GM23338 (cell line): Measurements from ENCODE around the gene ALDH1B1. TPM values are rescaled to one million over a fixed set of nuclear protein-coding genes. Genes with fewer than 3 reads are reported as not detected.
"Not testable (repeated sequence)": the region's sequence is repeated elsewhere in the genome, so short reads cannot be mapped to it uniquely, and the experiment has no call there.

Source experiments
- ATAC-seq: fragments of 200-7000 bp; cut with Tn5 transposase; 3 replicates; pipeline ENCODE4 v1.9.1; 2020
- DNase-seq: peaks from one replicate; pipeline ENCODE4 v3.0.0-alpha.2; 2015; ENCODE audit warnings: low spot score
- H2AFZ ChIP-seq: fragments of 200-600 bp; sonication (generic); 2 replicates; pipeline ENCODE4 v1.8.0; 2016; ENCODE audit warnings: antibody characterized with exemption, mild to moderate bottlenecking, moderate library complexity
- H3F3A ChIP-seq: fragments of 200-600 bp; sonication (generic); replicated peaks from 2 replicates; pipeline ENCODE4 v1.8.0; 2017; ENCODE audit warnings: antibody characterized with exemption, mixed run types, low read depth
- H3K27ac ChIP-seq: fragments of 200-600 bp; sonication (generic); 2 replicates; pipeline ENCODE4 v1.6.1; 2016; ENCODE audit warnings: low read depth
- H3K27me3 ChIP-seq: fragments of 200-600 bp; sonication (generic); 2 replicates; pipeline ENCODE4 v1.8.0; 2016; ENCODE audit warnings: mild to moderate bottlenecking, mixed run types, moderate library complexity; ENCODE audit not compliant: insufficient read depth
- H3K36me3 ChIP-seq: fragments of 200-600 bp; sonication (generic); 2 replicates; pipeline ENCODE4 v1.8.0; 2016; ENCODE audit warnings: mild to moderate bottlenecking; ENCODE audit not compliant: insufficient read depth
- H3K4me1 ChIP-seq: fragments of 200-600 bp; sonication (generic); 2 replicates; pipeline ENCODE4 v1.8.0; 2016; ENCODE audit warnings: mild to moderate bottlenecking, moderate library complexity; ENCODE audit not compliant: insufficient read depth
- H3K4me2 ChIP-seq: fragments of 200-600 bp; sonication (generic); 2 replicates; pipeline ENCODE4 v1.7.1; 2017; ENCODE audit warnings: mixed run types
- H3K4me3 ChIP-seq: fragments of 200-600 bp; sonication (generic); 2 replicates; pipeline ENCODE4 v1.6.1; 2016; ENCODE audit warnings: mixed run types
- H3K79me2 ChIP-seq: fragments of 200-600 bp; sonication (generic); replicated peaks from 2 replicates; pipeline ENCODE4 v1.8.0; 2017; ENCODE audit warnings: mild to moderate bottlenecking; ENCODE audit not compliant: insufficient read depth
- H3K9me2 ChIP-seq: fragments of 200-600 bp; sonication (generic); 2 replicates; pipeline ENCODE4 v1.8.0; 2017; ENCODE audit not compliant: insufficient read depth
- H4K20me1 ChIP-seq: fragments of 200-600 bp; sonication (generic); replicated peaks from 2 replicates; pipeline ENCODE4 v1.8.0; 2017; ENCODE audit warnings: mild to moderate bottlenecking; ENCODE audit not compliant: insufficient read depth
- H3K27ac Mint-ChIP-seq: 2 replicates; pipeline ENCODE4 v1.8.0; 2020; ENCODE audit warnings: inconsistent platforms, mild to moderate bottlenecking, moderate library complexity, mixed read lengths
- H3K27me3 Mint-ChIP-seq: 3 replicates; pipeline ENCODE4 v1.8.0; 2022; ENCODE audit warnings: low read depth, mild to moderate bottlenecking, moderate library complexity, mixed read lengths, inconsistent platforms; ENCODE audit not compliant: insufficient read depth, poor library complexity
- H3K36me3 Mint-ChIP-seq: 3 replicates; pipeline ENCODE4 v1.8.0; 2021; ENCODE audit warnings: low read depth, mild to moderate bottlenecking, inconsistent platforms, moderate library complexity, mixed read lengths
- H3K4me1 Mint-ChIP-seq: 3 replicates; pipeline ENCODE4 v1.8.0; 2020; ENCODE audit warnings: mild to moderate bottlenecking, inconsistent platforms, mixed read lengths
- H3K4me3 Mint-ChIP-seq: 3 replicates; pipeline ENCODE4 v1.8.0; 2021; ENCODE audit warnings: moderate library complexity, mild to moderate bottlenecking, inconsistent platforms, mixed read lengths
- H3K9me3 Mint-ChIP-seq: 3 replicates; pipeline ENCODE4 v1.8.0; 2020; ENCODE audit warnings: moderate library complexity, mild to moderate bottlenecking, inconsistent platforms, mixed read lengths
- ZNF462 ChIP-seq: fragments of 250-450 bp; sonication (Bioruptor Pico); IDR thresholded peaks from 2 replicates; pipeline ENCODE4 v1.5.0; 2020; ENCODE audit warnings: mild to moderate bottlenecking, moderate library complexity
- polyA plus RNA-seq: library from polyadenylated mRNA; unstranded; fragments of >200 nt; fragmentation: Nextera tagmentation; extraction: Ambion mirVana; gene quantifications from 2 replicates; pipeline ENCODE4 v1.2.1, GENCODE V29; 2016
- total RNA-seq: library from RNA; depleted of rRNA; stranded (reverse); fragments of >200 nt; shearing (Covaris generic); gene quantifications from 2 replicates; pipeline ENCODE4 v1.2.3, GENCODE V29; 2014

Gene ALDH1B1
- total and polyA plus RNA-seq, 2 experiments from 2014 or later, result 37.5 to 74.8 TPM

- TF ChIP-seq ZNF462 (CRISPR knock-in tag), result no peak
Measured at GRCh38 chr9:38376021-38376670, 16.4 kb upstream of the ALDH1B1 start (continued).

- Mint-ChIP-seq H3K27me3 (peaks cover 28% of the 10 kb centered on the region), H3K4me1 (peaks cover 18% of the 10 kb centered on the region)
- ATAC-seq, H3K9me2 ChIP-seq, H3K9me3 Mint-ChIP-seq, H3K27ac Mint-ChIP-seq, H3K27ac ChIP-seq, H3K4me3 Mint-ChIP-seq, H3K36me3 ChIP-seq, H3K79me2 ChIP-seq, H2AFZ ChIP-seq, DNase-seq, H4K20me1 ChIP-seq, H3K4me2 ChIP-seq, H3K36me3 Mint-ChIP-seq, H3K4me3 ChIP-seq, H3K27me3 ChIP-seq, H3F3A ChIP-seq: not testable (repeated sequence)
- H3K4me1 ChIP-seq, result peaks cover 14% of the 10 kb centered on the region
Measured at GRCh38 chr9:38377336-38378083, 15.0 kb upstream of the ALDH1B1 start.
